ENCODE results near the gene ZNF134. TPM values are rescaled to one million over a fixed set of nuclear protein-coding genes. Genes with fewer than 3 reads are reported as not detected.
A peak's percentile ranks its signal among the peaks of the same experiment; 100 is the strongest.

The ZNF134 gene
- total and polyA plus RNA-seq, 11 donors = 5.3 to 15.8 (median 13.8) TPM

- ATAC-seq (no peak), DNase-seq (no peak)
- Histone ChIP-seq H3K9me3 (peaks cover 0 to 8% (median 0%) of the 10 kb centered on the region in 12 donors), H3K36me3 (no peaks in the 10 kb centered on the region), H3K4me1 (peaks cover 0 to 12% (median 0%) of the 10 kb centered on the region in 12 donors), H3K27ac (no peak overlapping the region), H3K27me3 (no peaks in the 10 kb centered on the region), H3K4me3 (no peak overlapping the region)
- intact Hi-C loops (cut with DNase I) = no loop called here
- 40 to 96% (median 93%) methylated on average over 1 of the region's 1 CpG for WGBS, 4 donors
- TF ChIP-seq CTCF (IDR thresholded peaks at IDR 0.05) (no peak), POLR2A (IDR thresholded peaks at IDR 0.05) (no peak)
Measured at GRCh38 chr19:57655443-57655842, 41.4 kb downstream of the ZNF134 start.

GRCh38 chr19:57656346-57656745 is 42.3 kb downstream of the ZNF134 start:
- no peaks in the 10 kb centered on the region for H3K27me3 ChIP-seq
- peaks cover 0 to 6% (median 0%) of the 10 kb centered on the region in 12 donors for H3K4me1 ChIP-seq
- H3K27ac ChIP-seq = no peak overlapping the region
- ATAC-seq (no peak), DNase-seq (no peak)
- TF ChIP-seq CTCF (IDR thresholded peaks at IDR 0.05) = no peak
- no peak for TF ChIP-seq POLR2A (IDR thresholded peaks at IDR 0.05)
- no peak overlapping the region for H3K4me3 ChIP-seq
- 80 to 93% (median 87%) methylated on average over 1 of the region's 1 CpG for WGBS, 4 donors
- H3K9me3 ChIP-seq = peaks cover 0 to 8% (median 0%) of the 10 kb centered on the region in 12 donors
- intact Hi-C loops (cut with DNase I) = no loop called here
- H3K36me3 ChIP-seq = no peaks in the 10 kb centered on the region

GRCh38 chr19:57664269-57665127 is 50.5 kb downstream of the ZNF134 start:
- Histone ChIP-seq H3K36me3 (no peaks in the 10 kb centered on the region), H3K27ac (peak overlapping the region; percentile 7 to 87 (median 78)), H3K4me3 (peak overlapping the region; percentile 30 to 81 (median 62)), H3K4me1 (peaks cover 0 to 9% (median 4%) of the 10 kb centered on the region in 12 donors), H3K9me3 (no peaks in the 10 kb centered on the region), H3K27me3 (peaks cover 0 to 9% (median 0%) of the 10 kb centered on the region in 9 donors)
- intact Hi-C loops (cut with DNase I) = no loop called here
- DNase-seq (peak; percentile 60 to 79 (median 70)), ATAC-seq (peak; percentile 81 to 98 (median 96))
- TF ChIP-seq CTCF (IDR thresholded peaks at IDR 0.05) (no peak), POLR2A (IDR thresholded peaks at IDR 0.05) (peak in 1 of 2 donors; percentile 46)
- WGBS, 4 donors = 1 to 3% (median 2%) methylated on average over 49 to 64 of the region's 64 CpGs

- ATAC-seq (no peak), DNase-seq (no peak)
- intact Hi-C loops (cut with DNase I) = no loop called here
- peaks cover 0 to 9% (median 0%) of the 10 kb centered on the region in 9 donors for H3K27me3 ChIP-seq
- TF ChIP-seq CTCF (IDR thresholded peaks at IDR 0.05) (no peak), POLR2A (IDR thresholded peaks at IDR 0.05) (no peak)
- H3K4me1 ChIP-seq = peaks cover 0 to 9% (median 4%) of the 10 kb centered on the region in 12 donors
- no peaks in the 10 kb centered on the region for H3K36me3 ChIP-seq
- WGBS, 4 donors = 83 to 87% (median 85%) methylated on average over 9 of the region's 9 CpGs
- peak overlapping the region in 6 of 12 donors; percentile 72 to 87 (median 80) for H3K27ac ChIP-seq
- H3K9me3 ChIP-seq = no peaks in the 10 kb centered on the region
- peak overlapping the region in 1 of 12 donors; percentile 63 for H3K4me3 ChIP-seq
Measured at GRCh38 chr19:57665261-57665806, 51.3 kb downstream of the ZNF134 start.
